GM12878 (cell line): Measurements from ENCODE around the gene CSF2.

Source experiments
- BCL3 ChIP-seq: IDR thresholded peaks from 2 replicates; pipeline ENCODE4 v1.6.1; 2011; ENCODE audit warnings: borderline replicate concordance, low read depth, mild to moderate bottlenecking, moderate library complexity, low read length; ENCODE audit not compliant: insufficient read depth, poor library complexity, severe bottlenecking
- EGR1 ChIP-seq, 2 experiments: IDR thresholded peaks; 1 replicate in 1 of 2; 2 replicates in 1 of 2; pipeline ENCODE4 v1.6.1; 2011 to 2012; ENCODE audit warnings: low read depth in 2 of 2, low read length in 2 of 2, borderline replicate concordance in 1 of 2, mild to moderate bottlenecking in 1 of 2, moderate library complexity in 1 of 2
- GABPA ChIP-seq: IDR thresholded peaks from 2 replicates; pipeline ENCODE4 v1.6.1; 2014; ENCODE audit warnings: antibody characterized with exemption, low read depth, mild to moderate bottlenecking, inconsistent platforms
- HDAC6 ChIP-seq: fragments of 200-600 bp; sonication (generic); IDR thresholded peaks from one replicate; pipeline ENCODE4 v1.8.0; 2017; ENCODE audit warnings: antibody characterized with exemption; ENCODE audit not compliant: unreplicated experiment
- NBN ChIP-seq: fragments of 450-650 bp; IDR thresholded peaks from 2 replicates; pipeline ENCODE4 v1.6.1; 2016
- POLR2A ChIP-seq: IDR thresholded peaks from 2 replicates; pipeline ENCODE4 v1.6.1; 2011; ENCODE audit warnings: low read depth, mild to moderate bottlenecking, low read length
- RCOR1 ChIP-seq: conservative IDR thresholded peaks from 2 replicates; pipeline ENCODE4 v1.6.1; 2012; ENCODE audit warnings: low read depth, low read length, improper control_type of control experiment
- SUZ12 ChIP-seq: fragments of 200-600 bp; sonication (generic); IDR thresholded peaks from one replicate; pipeline ENCODE4 v1.6.1; 2018; ENCODE audit warnings: antibody characterized with exemption, mild to moderate bottlenecking; ENCODE audit not compliant: unreplicated experiment
- TCF12 ChIP-seq: IDR thresholded peaks from 2 replicates; pipeline ENCODE4 v1.6.1; 2011; ENCODE audit warnings: low read depth, mild to moderate bottlenecking, low read length
- YY1 ChIP-seq: IDR thresholded peaks from 2 replicates; pipeline ENCODE4 v1.6.1; 2011; ENCODE audit warnings: low read depth, mild to moderate bottlenecking, low read length
- TF ChIP-seq, protein P1 (sequence below), 3 experiments: IDR thresholded peaks in 2 of 3; conservative IDR thresholded peaks in 1 of 3; 2 replicates each; pipeline ENCODE4 v1.5.1; 2011; ENCODE audit warnings: low read depth in 3 of 3, low read length in 3 of 3, mild to moderate bottlenecking in 3 of 3, control low read depth in 2 of 3, moderate library complexity in 2 of 3, inconsistent platforms in 1 of 3, mixed read lengths in 1 of 3; ENCODE audit not compliant: control insufficient read depth in 2 of 3, insufficient read depth in 1 of 3; ENCODE audit errors: extremely low read depth in 1 of 3

GRCh38 chr5:132089363-132089762 lies 15.8 kb downstream of the CSF2 start:
- TF ChIP-seq HDAC6 (no peak), GABPA (no peak), BCL3 (no peak), TCF12 (no peak), EGR1 (IDR thresholded peaks at IDR 0.05; ENCODE audit: borderline replicate concordance in 1 of 2, low read depth in 2 of 2, low read length in 2 of 2) (no peak), SUZ12 (no peak), RCOR1 (no peak), YY1 (no peak), NBN (no peak), POLR2A (no peak)
- TF ChIP-seq, protein P1, sequence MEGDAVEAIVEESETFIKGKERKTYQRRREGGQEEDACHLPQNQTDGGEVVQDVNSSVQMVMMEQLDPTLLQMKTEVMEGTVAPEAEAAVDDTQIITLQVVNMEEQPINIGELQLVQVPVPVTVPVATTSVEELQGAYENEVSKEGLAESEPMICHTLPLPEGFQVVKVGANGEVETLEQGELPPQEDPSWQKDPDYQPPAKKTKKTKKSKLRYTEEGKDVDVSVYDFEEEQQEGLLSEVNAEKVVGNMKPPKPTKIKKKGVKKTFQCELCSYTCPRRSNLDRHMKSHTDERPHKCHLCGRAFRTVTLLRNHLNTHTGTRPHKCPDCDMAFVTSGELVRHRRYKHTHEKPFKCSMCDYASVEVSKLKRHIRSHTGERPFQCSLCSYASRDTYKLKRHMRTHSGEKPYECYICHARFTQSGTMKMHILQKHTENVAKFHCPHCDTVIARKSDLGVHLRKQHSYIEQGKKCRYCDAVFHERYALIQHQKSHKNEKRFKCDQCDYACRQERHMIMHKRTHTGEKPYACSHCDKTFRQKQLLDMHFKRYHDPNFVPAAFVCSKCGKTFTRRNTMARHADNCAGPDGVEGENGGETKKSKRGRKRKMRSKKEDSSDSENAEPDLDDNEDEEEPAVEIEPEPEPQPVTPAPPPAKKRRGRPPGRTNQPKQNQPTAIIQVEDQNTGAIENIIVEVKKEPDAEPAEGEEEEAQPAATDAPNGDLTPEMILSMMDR (IDR thresholded peaks at IDR 0.05 in 2 of 3, conservative IDR thresholded peaks at IDR 0.05 in 1 of 3; ENCODE audit: control insufficient read depth in 2 of 3, extremely low read depth in 1 of 3, insufficient read depth in 1 of 3, low read depth in 3 of 3, low read length in 3 of 3): no peak
